Fibroblast of the aortic adventitia (primary cell): ENCODE measurements around the gene TLR2. TPM values are rescaled to one million over a fixed set of nuclear protein-coding genes. Genes with fewer than 3 reads are reported as not detected.

Source experiments
- DNase-seq: peaks from one replicate; pipeline ENCODE4 v3.0.0-alpha.2; 2010; ENCODE audit warnings: low read depth
- H3K4me3 ChIP-seq: 2 replicates; pipeline ENCODE4 v1.5.1; 2011; ENCODE audit warnings: low read depth, mild to moderate bottlenecking, control low read depth, low read length, moderate library complexity
- total RNA-seq: library from RNA; depleted of rRNA; stranded (reverse); fragments of >200 nt; gene quantifications from 2 replicates; pipeline ENCODE4 v1.2.3, GENCODE V29; 2012; ENCODE audit warnings: low replicate concordance
- TF ChIP-seq, protein P1 (sequence below): IDR thresholded peaks from 2 replicates; pipeline ENCODE4 v1.5.1; 2011; ENCODE audit warnings: mild to moderate bottlenecking, low read length, control low read depth, inconsistent platforms; ENCODE audit not compliant: insufficient read depth

TLR2 gene
- total RNA-seq, 1 donor, result not detected

DNA sequence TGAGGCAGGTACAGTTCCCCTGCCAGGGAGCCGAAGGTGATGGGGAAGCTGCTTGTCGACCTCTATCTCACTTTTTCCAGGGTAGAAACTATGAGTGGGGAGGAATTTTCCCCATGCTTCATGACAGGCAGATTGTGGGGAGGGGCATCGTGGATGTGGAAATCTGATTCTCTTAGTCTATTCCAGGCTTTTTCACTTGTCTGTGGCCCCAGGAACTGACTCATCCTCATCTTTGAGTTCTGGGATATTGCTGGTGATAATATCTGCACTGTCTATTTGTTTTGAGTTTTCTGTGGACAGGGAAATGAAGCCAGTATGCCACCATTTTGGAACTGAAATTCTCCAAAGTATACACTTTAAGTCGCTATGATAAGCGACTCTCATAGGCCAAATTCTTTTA is 7.6 kb upstream of the TLR2 start:
- no peak for DNase-seq
- H3K4me3 ChIP-seq, result no peak overlapping the region
- TF ChIP-seq, protein P1, sequence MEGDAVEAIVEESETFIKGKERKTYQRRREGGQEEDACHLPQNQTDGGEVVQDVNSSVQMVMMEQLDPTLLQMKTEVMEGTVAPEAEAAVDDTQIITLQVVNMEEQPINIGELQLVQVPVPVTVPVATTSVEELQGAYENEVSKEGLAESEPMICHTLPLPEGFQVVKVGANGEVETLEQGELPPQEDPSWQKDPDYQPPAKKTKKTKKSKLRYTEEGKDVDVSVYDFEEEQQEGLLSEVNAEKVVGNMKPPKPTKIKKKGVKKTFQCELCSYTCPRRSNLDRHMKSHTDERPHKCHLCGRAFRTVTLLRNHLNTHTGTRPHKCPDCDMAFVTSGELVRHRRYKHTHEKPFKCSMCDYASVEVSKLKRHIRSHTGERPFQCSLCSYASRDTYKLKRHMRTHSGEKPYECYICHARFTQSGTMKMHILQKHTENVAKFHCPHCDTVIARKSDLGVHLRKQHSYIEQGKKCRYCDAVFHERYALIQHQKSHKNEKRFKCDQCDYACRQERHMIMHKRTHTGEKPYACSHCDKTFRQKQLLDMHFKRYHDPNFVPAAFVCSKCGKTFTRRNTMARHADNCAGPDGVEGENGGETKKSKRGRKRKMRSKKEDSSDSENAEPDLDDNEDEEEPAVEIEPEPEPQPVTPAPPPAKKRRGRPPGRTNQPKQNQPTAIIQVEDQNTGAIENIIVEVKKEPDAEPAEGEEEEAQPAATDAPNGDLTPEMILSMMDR, result no peak

DNA sequence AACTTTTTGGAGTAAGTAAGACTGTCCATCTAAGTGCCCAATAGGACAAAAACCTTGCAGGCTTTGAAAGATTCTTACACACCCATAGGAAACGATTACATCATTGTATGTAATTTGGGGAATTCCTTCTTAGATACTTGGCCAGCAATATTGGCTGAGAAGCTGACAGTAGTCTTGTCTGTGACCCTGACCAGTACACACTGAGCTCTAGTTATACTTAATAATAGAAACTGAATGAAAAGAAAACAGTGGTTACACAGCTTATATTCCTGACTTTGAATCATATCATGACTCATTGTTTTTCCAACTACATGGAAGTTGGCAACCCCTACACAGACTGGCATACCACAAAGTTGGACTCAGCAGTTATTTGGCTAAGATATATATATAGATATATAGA is 7.1 kb upstream of the TLR2 start:
- DNase-seq, result peak; percentile 92
- no peak overlapping the region for H3K4me3 ChIP-seq
- TF ChIP-seq, protein P1, result no peak

DNA sequence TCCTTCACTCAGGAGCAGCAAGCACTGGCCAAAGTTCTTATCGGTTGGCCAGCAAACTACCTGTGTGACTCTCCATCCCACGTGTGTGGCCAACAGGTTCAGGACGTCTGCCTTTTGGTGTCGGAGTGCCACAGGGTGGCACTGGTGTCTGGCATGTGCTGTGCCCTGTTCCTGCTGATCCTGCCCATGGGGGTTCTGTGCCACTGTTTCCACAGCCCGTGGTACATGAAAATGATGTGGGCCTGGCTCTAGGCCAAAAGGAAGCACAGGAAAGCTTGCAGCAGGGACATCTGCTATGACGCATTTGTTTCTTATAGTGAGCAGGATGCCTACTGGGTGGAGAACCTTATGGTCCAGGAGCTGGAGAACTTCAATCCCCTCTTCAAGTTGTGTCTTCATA is 4.6 kb upstream of the TLR2 start:
- DNase-seq, result no peak
- H3K4me3 ChIP-seq, result no peak overlapping the region
- TF ChIP-seq, protein P1, result no peak

DNA sequence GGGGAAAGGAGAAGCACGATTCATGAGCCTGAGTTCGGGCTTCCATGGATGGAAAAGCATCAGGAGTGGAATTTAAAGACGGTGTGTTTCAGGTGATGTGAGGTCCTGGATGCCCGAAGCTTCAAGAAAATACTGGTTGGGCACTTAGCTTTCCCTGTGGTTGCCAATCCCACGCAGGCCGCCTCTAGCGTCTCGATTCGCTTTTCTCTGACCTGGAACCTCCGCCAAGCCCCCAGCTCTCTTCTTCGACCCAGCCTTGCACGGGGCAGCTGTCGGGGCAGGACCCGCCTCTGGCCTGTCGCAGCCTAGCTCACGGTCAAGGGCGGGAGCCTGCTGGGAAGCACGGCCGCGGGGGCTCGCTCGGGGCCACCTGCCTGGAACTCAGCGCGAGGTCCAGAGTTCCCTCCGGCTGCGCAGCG is 308 bp upstream of the TLR2 start:
- TF ChIP-seq, protein P1, result no peak
- peak overlapping the region; percentile 58 for H3K4me3 ChIP-seq
- no peak for DNase-seq

DNA sequence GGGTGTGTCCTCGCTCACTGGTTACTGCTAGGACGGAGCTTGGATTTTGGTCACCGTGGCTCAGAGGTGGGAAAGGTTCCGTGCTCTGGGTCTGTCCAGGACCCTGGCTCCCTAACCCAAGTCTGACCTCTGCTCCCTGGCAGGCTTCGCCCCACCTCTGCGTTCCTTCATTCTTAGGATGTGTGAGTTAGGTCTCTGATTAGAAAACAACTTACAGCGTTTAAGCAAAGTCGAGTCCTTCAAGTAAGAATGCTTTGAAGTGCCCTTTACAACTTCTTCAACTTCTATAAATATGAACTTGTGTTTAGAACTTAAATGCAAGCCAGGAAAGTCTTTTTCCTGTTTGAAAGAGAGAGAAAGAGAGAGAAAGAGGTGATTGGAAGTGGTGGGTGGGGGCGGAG is 891 bp downstream of the TLR2 start:
- H3K4me3 ChIP-seq, result peak overlapping the region; percentile 58
- TF ChIP-seq, protein P1, result no peak
- no peak for DNase-seq

DNA sequence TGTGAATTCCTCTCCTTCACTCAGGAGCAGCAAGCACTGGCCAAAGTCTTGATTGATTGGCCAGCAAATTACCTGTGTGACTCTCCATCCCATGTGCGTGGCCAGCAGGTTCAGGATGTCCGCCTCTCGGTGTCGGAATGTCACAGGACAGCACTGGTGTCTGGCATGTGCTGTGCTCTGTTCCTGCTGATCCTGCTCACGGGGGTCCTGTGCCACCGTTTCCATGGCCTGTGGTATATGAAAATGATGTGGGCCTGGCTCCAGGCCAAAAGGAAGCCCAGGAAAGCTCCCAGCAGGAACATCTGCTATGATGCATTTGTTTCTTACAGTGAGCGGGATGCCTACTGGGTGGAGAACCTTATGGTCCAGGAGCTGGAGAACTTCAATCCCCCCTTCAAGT is 20.4 kb downstream of the TLR2 start:
- no peak for DNase-seq
- TF ChIP-seq, protein P1, result no peak
- no peak overlapping the region for H3K4me3 ChIP-seq

DNA sequence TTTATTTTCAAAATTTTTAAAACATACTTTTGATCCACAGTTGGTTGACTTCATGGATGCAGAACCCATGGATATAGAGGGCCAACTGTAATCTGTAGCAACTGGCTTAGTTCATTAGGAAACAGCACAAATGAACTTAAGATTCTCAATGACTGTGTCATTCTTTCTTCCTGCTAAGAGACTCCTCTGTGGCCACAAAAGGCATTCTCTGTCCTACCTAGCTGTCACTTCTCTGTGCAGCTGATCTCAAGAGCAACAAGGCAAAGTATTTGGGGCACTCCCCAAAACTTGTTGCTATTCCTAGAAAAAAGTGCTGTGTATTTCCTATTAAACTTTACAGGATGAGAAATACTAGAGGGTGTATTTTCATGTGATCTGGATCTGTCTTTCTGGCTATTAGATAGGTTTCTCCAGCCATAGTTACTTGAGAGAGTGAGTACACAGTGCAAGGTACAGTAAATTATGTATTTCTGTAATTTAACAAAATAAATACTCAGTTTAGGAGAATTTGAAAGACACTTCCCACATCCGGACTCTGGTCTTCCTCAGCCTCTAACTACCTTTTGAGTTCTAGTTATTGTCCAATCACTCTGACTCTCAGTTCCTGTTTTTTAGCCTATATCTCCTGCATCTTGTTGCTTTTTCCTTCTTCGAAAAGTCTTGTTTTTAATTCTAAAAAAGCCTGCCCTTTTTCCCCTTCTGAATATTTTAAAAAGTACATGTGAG is 21.8 kb downstream of the TLR2 start:
- TF ChIP-seq, protein P1, result no peak
- DNase-seq, result no peak
- H3K4me3 ChIP-seq, result no peak overlapping the region
